Activated CD8-positive, alpha-beta memory T cell treated with anti-CD3 and anti-CD28 coated beads, Interleukin-2, amount 50 U/mL, for 4 hours (primary cell): Measurements from ENCODE around the gene PRKAG2.
"Not testable (repeated sequence)": the region's sequence is repeated elsewhere in the genome, so short reads cannot be mapped to it uniquely, and the experiment has no call there.

ENCODE experiments used
- DNase-seq: peaks from one replicate; pipeline ENCODE4 v3.0.0-alpha.2; 2020

Gene PRKAG2

GRCh38 chr7:151832656-151833055 lies 44.3 kb downstream of the PRKAG2 start:
- no peak for DNase-seq

GRCh38 chr7:151832138-151832537 lies 44.8 kb downstream of the PRKAG2 start:
- DNase-seq = no peak

GRCh38 chr7:151831606-151832005 lies 45.3 kb downstream of the PRKAG2 start:
- no peak for DNase-seq

GRCh38 chr7:151830121-151830830 lies 46.6 kb downstream of the PRKAG2 start:
- DNase-seq = no peak

GRCh38 chr7:151829707-151830106 lies 47.2 kb downstream of the PRKAG2 start:
- DNase-seq = no peak

- no peak for DNase-seq
Measured at GRCh38 chr7:151827620-151828019, 49.3 kb downstream of the PRKAG2 start.

- not testable (repeated sequence) for DNase-seq
Measured at GRCh38 chr7:151826316-151826715, 50.6 kb downstream of the PRKAG2 start.

- DNase-seq = no peak
Measured at GRCh38 chr7:151825721-151826120, 51.2 kb downstream of the PRKAG2 start.

- no peak for DNase-seq
Measured at GRCh38 chr7:151824373-151824933, 52.5 kb downstream of the PRKAG2 start.

- no peak for DNase-seq
Measured at GRCh38 chr7:151823566-151824372, 53.1 kb downstream of the PRKAG2 start.

- no peak for DNase-seq
Measured at GRCh38 chr7:151822541-151823181, 54.3 kb downstream of the PRKAG2 start.

- DNase-seq = no peak
Measured at GRCh38 chr7:151821806-151822540, 54.9 kb downstream of the PRKAG2 start.

- DNase-seq = no peak
Measured at GRCh38 chr7:151821226-151821625, 55.7 kb downstream of the PRKAG2 start.

- DNase-seq = no peak
Measured at GRCh38 chr7:151820491-151821105, 56.3 kb downstream of the PRKAG2 start.

- no peak for DNase-seq
Measured at GRCh38 chr7:151819866-151820265, 57.0 kb downstream of the PRKAG2 start.

GRCh38 chr7:151818674-151819519 lies 58.0 kb downstream of the PRKAG2 start:
- no peak for DNase-seq

- no peak for DNase-seq
Measured at GRCh38 chr7:151817981-151818673, 58.8 kb downstream of the PRKAG2 start.

GRCh38 chr7:151817315-151817690 lies 59.6 kb downstream of the PRKAG2 start:
- DNase-seq = no peak

GRCh38 chr7:151816562-151817314 lies 60.2 kb downstream of the PRKAG2 start:
- no peak for DNase-seq

- no peak for DNase-seq
Measured at GRCh38 chr7:151815419-151815818, 61.5 kb downstream of the PRKAG2 start.
